Panc1 (cell line): ENCODE measurements around the gene FAM227B. TPM values are rescaled to one million over a fixed set of nuclear protein-coding genes. Genes with fewer than 3 reads are reported as not detected.

Source experiments
- ATAC-seq: fragments of 200-7000 bp; cut with Tn5 transposase; 2 replicates; pipeline ENCODE4 v1.9.1; 2020; ENCODE audit warnings: mild to moderate bottlenecking, moderate library complexity
- BruUV-seq: library from RNA; stranded (reverse); fragments of 400-500 nt; replicated peaks from 2 replicates; lab custom pipeline; 2021; lab: Mats Ljungman, UMichigan
- CTCF ChIA-PET: fragments of 300-600 bp; sonication (Branson Sonifier 250); formaldehyde crosslinking; loops from one replicate; lab custom pipeline; 2022; ENCODE audit warnings: antibody characterized with exemption; lab: Charles Lee
- POLR2A ChIA-PET: fragments of 300-600 bp; sonication (Branson Sonifier 250); formaldehyde crosslinking; loops from one replicate; lab custom pipeline; 2022; ENCODE audit warnings: antibody characterized with exemption; lab: Charles Lee
- DNase-seq: peaks from one replicate; pipeline ENCODE4 v3.0.0-alpha.2; 2010; ENCODE audit warnings: low read depth, low spot score
- H3K27ac ChIP-seq: 2 replicates; pipeline ENCODE4 v1.5.1; 2011; ENCODE audit warnings: mild to moderate bottlenecking, low read length, inconsistent platforms
- H3K27me3 ChIP-seq: fragments of 200-500 bp; sonication (Bioruptor generic); 2 replicates; pipeline ENCODE4 v1.6.0; 2014; ENCODE audit warnings: low read length, inconsistent platforms; ENCODE audit not compliant: control insufficient read depth, insufficient read depth
- H3K36me3 ChIP-seq: fragments of 200-500 bp; sonication (Bioruptor generic); 2 replicates; pipeline ENCODE4 v1.5.1; 2014; ENCODE audit warnings: inconsistent platforms, mild to moderate bottlenecking, low read length, moderate library complexity; ENCODE audit not compliant: control insufficient read depth, insufficient read depth
- H3K4me1 ChIP-seq: 2 replicates; pipeline ENCODE4 v1.5.1; 2011; ENCODE audit warnings: inconsistent platforms, mild to moderate bottlenecking, low read length, moderate library complexity; ENCODE audit not compliant: control insufficient read depth, insufficient read depth
- H3K4me3 ChIP-seq, 2 experiments: 2 replicates each; pipeline ENCODE4 v1.5.1; 2011 to 2012; ENCODE audit warnings: low read depth in 2 of 2, low read length in 2 of 2, mild to moderate bottlenecking in 2 of 2, inconsistent platforms in 1 of 2, moderate library complexity in 1 of 2
- H3K9me3 ChIP-seq: fragments of 200-500 bp; sonication (Bioruptor generic); 2 replicates; pipeline ENCODE4 v1.5.1; 2014; ENCODE audit warnings: low read depth, mild to moderate bottlenecking, inconsistent platforms, low read length, moderate library complexity; ENCODE audit not compliant: control insufficient read depth, insufficient read depth
- CTCF ChIP-seq: fragments of 450-650 bp; IDR thresholded peaks from 2 replicates; pipeline ENCODE4 v1.5.1; 2017; ENCODE audit warnings: mild to moderate bottlenecking
- POLR2AphosphoS5 ChIP-seq: IDR thresholded peaks from 2 replicates; pipeline ENCODE4 v1.6.1; 2012; ENCODE audit warnings: mild to moderate bottlenecking, low read depth, low read length, moderate library complexity
- REST ChIP-seq, 2 experiments: IDR thresholded peaks; 2 replicates each; pipeline ENCODE4 v1.6.1; 2011 to 2012; ENCODE audit warnings: low read depth in 2 of 2, control low read depth in 1 of 2, low read length in 1 of 2, mild to moderate bottlenecking in 1 of 2, moderate library complexity in 1 of 2; ENCODE audit not compliant: insufficient read depth in 1 of 2
- SIN3A ChIP-seq: IDR thresholded peaks from 2 replicates; pipeline ENCODE4 v1.6.1; 2012; ENCODE audit warnings: low read depth, mild to moderate bottlenecking, low read length, moderate library complexity, borderline replicate concordance; ENCODE audit not compliant: insufficient read depth
- TCF7L2 ChIP-seq: IDR thresholded peaks from 2 replicates; pipeline ENCODE4 v1.6.1; 2011; ENCODE audit warnings: mild to moderate bottlenecking, low read depth, low read length, inconsistent platforms
- in situ Hi-C: cut with HindIII; loops from 2 replicates; pipeline ENCODE4 v1.10.0; 2016; ENCODE audit warnings: low sequenced_read_pairs, low pct_unique_long_range_greater_than_20kb
- intact Hi-C: fragments of 100-400 bp; cut with micrococcal nuclease; formaldehyde crosslinking; loops from one replicate; pipeline ENCODE4 v1.10.0; 2022; ENCODE audit not compliant: unreplicated experiment
- total RNA-seq: library from RNA; stranded (reverse); gene quantifications from one replicate; pipeline ENCODE4 v1.2.1, GENCODE V29; 2021; ENCODE audit not compliant: unreplicated experiment

The FAM227B gene
- total RNA-seq, 1 experiment from 2014 or later = 1.2 TPM

- ATAC-seq = no peak
- CTCF ChIA-PET = no interaction called here
- Histone ChIP-seq H3K27me3 (no peaks in the 10 kb centered on the region), H3K27ac (no peak overlapping the region), H3K4me1 (no peaks in the 10 kb centered on the region), H3K4me3 (no peak overlapping the region), H3K9me3 (no peaks in the 10 kb centered on the region), H3K36me3 (no peaks in the 10 kb centered on the region; the same call in 1 of the 2 replicates)
- BruUV-seq = no TSS peak
- DNase-seq = no peak
- intact Hi-C loops = no loop called here
- TF ChIP-seq SIN3A = no peak
- TF ChIP-seq CTCF = no peak
- no peak for TF ChIP-seq TCF7L2
- no peak for TF ChIP-seq POLR2AphosphoS5
- TF ChIP-seq REST (IDR thresholded peaks at IDR 0.05; ENCODE audit: insufficient read depth in 1 of 2, low read depth in 2 of 2, low read length in 1 of 2) = no peak
- POLR2A ChIA-PET = no interaction called here
- in situ Hi-C loops = no loop called here
These were observed 23.8 kb upstream of the FAM227B start for GRCh38 chr15:49644364-49644794.

GRCh38 chr15:49637857-49638256, 17.2 kb upstream of the FAM227B start:
- H3K9me3 ChIP-seq = no peaks in the 10 kb centered on the region
- ChIA-PET POLR2A (no interaction called here), CTCF (no interaction called here)
- H3K27ac ChIP-seq = no peak overlapping the region
- no peak for TF ChIP-seq POLR2AphosphoS5
- no peak for TF ChIP-seq SIN3A
- no peak for TF ChIP-seq REST (IDR thresholded peaks at IDR 0.05; ENCODE audit: insufficient read depth in 1 of 2, low read depth in 2 of 2, low read length in 1 of 2)
- TF ChIP-seq TCF7L2 = no peak
- TF ChIP-seq CTCF = no peak
- intact Hi-C loops = no loop called here
- peaks cover 5% of the 10 kb centered on the region; the same call in 1 of the 2 replicates for H3K36me3 ChIP-seq
- in situ Hi-C loops = no loop called here
- ATAC-seq (no peak), DNase-seq (no peak)
- BruUV-seq = no TSS peak
- no peak overlapping the region for H3K4me3 ChIP-seq
- H3K4me1 ChIP-seq = no peaks in the 10 kb centered on the region
- no peaks in the 10 kb centered on the region for H3K27me3 ChIP-seq
